GM18861 (cell line): ENCODE data around the gene MBD3L3.
"Not testable (repeated sequence)": the region's sequence is repeated elsewhere in the genome, so short reads cannot be mapped to it uniquely, and the experiment has no call there.

Source experiments
- ATAC-seq: cut with Tn5 transposase; IDR thresholded peaks from one replicate; pipeline ENCODE4 v1.9.1; 2021; ENCODE audit not compliant: unreplicated experiment

Gene MBD3L3

DNA sequence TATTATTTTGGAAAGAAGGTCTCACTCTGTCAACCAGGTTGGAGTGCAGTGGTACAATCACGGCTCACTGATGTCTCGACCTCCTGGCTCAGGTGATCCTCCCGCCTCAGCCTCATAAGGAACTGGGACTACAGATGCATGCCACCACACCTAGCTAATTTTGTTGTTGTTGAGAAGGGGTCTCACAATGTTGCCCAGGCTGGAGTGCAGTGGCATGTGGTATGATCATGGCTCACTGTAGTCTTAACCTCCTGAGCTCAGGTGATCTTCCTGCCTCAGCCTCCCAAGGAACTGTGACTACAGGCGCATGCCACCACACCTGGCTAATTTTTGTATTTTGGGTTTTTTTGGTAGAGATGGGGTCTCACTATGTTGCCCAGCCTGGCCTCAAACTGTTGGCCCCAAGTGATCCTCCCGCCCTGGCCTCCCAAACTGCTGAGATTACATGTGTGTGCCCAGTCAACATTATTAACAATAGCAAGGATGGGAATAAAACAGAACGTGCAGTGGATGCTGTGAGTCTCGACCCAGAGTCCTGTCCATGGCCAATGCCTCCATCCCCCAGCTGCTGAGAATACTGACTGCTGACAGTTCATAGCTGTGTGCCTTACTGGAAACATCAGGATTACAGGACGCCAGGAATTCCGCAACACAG is 5.4 kb upstream of the MBD3L3 start:
- ATAC-seq = no peak

DNA sequence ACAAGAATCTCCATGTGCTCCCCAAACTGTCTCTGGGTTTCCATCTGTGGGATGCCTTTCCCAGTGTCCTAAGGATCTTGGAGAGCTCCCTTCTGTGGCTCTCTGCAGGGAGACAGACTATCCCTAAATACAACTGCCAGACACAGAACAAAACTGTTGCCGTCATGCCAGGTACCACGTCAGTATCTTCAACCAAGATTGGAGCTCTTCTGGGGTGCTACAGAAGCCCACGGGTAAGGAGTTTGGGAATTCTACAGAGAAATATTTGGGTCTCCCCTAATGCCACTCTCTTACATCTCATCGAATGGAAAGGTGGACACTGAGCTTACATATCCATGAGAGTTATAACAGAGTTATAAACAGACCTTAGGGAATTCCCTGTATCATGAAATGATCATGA is 4.9 kb upstream of the MBD3L3 start:
- ATAC-seq = no peak

DNA sequence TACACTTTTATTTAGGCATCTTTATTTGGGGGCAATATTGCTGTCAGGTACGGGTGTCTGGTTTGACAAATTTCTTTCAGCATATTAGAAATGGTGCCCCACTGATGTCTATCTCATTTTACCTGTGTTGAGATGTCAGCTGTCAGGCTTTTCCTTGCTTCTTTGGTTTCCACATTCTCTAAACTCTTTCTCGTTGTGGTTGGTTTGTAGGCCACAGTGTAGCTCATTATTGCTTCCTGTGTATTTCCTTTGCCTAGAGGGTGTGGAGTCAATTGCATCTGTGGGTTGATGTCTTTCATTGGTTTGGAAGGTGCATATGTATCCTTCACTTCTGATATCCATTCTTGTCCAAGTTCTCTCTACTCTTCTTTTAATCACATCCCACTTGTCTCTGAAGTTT is 1.5 kb upstream of the MBD3L3 start:
- not testable (repeated sequence) for ATAC-seq

DNA sequence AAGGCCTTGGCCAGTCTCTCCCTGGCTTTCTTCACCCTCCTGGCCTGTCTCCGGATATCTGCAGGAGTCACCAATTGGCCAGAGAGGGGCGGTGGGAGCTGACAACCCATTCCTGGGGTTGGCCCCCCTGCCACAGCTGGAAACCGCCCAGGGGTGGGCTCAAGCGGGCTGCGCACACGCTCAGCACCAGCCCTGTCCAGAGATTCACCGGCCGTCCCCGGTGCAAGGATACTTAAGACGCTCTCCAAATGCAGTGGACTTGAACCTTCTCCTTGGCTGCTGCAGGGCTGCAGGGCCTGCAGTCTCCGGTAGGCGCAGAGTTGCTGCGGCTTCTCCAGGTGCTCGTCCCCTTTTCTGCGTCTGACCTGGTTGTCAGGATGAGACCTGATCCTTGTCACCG is 2.1 kb downstream of the MBD3L3 start:
- not testable (repeated sequence) for ATAC-seq

DNA sequence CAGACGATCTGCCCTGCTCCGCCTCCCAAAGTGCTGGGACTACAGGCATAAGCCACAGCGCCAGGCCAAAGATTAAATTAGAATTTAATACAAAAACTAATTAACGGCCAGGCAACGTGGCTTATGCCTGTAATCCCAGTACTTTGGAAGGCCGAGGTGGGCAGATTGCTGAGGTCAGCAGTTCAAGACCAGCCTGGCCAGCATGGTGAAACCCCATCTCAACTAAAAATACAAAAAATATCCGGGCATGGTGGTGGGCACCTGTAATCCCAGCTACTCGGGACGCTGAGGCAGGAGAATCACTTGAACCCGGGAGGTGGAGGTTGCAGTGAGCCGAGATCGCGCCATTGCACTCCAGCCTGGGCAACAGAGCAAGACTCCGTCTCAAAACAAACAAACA is 2.8 kb downstream of the MBD3L3 start:
- ATAC-seq = not testable (repeated sequence)

DNA sequence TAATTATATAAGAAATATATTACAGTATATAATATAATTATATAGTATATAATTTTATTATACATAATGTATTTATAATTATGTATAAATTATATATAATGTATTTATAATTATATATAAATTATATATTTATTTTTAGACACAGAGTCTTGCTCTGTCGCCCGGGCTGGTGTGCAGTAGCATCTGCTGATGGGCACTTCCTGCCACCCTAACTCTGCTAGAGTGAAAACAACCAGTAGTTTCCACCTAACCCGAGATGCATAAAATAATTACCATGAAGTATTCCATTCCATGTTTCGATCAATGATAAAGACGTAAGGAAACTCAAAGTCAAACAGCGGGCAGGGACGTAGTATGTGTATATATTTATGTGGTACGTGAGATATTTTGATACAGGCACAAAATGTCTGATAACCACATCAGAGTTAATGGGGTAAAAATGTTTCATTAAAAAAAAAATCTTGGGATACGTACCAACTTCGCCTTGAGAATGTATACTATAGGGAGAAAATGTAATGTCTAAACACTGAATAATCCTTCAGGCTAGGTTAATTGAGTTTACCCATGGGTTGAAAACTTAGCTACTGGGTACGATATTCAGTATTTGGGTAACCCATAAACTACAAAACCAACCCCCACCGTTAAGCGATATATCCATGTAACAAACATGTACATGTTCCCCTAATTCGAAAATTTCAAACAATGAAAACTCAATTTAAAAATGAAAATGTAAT is 3.7 kb downstream of the MBD3L3 start:
- not testable (repeated sequence) for ATAC-seq

DNA sequence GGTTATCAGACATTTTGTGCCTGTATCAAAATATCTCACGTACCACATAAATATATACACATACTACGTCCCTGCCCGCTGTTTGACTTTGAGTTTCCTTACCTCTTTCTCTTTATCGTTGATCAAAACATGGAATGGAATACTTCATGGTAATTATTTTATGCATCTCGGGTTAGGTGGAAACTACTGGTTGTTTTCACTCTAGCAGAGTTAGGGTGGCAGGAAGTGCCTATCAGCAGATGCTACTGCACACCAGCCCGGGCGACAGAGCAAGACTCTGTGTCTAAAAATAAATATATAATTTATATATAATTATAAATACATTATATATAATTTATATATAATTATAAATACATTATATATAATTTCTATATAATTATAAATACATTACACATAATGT is 5.6 kb downstream of the MBD3L3 start:
- ATAC-seq = not testable (repeated sequence)

DNA sequence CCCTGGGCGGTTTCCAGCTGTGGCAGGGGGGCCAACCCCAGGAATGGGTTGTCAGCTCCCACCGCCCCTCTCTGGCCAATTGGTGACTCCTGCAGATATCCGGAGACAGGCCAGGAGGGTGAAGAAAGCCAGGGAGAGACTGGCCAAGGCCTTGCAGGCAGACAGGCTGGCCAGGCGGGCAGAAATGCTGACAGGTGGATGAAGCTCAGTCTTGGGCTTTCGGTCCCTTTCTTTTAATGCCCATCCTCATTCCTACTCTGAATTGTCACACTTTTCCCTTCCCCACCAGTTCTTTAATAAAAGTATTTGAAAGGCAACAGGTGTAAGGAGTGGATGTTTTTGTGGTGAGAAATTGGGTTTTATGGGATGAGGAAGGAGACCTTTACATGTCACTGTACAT is 7.1 kb downstream of the MBD3L3 start:
- not testable (repeated sequence) for ATAC-seq

DNA sequence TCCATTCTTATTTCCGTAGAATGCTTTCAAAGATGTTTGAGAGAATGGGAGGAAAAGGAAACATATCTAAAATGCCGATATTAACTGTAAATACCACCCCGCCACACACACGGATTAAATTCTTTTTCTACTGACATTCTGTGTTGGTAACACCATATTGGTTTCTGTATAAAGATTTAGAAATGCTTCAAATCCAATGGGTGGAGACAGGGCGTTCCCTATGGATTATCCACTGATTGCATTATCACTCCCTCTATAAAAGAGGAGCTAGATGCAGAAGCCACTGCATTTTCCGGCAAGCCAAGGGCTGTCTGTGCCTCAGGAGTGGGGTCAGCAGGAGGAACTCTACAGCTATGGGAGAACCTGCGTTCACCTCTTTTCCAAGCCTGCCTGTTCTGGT is 9.5 kb downstream of the MBD3L3 start, which contains the start of gene MBD3L2:
Gene MBD3L2, plus strand, starts transcription at position 301 of the 400 bp plus-strand sequence. Its CDS starts 53 bp downstream, at position 354.
- not testable (repeated sequence) for ATAC-seq

DNA sequence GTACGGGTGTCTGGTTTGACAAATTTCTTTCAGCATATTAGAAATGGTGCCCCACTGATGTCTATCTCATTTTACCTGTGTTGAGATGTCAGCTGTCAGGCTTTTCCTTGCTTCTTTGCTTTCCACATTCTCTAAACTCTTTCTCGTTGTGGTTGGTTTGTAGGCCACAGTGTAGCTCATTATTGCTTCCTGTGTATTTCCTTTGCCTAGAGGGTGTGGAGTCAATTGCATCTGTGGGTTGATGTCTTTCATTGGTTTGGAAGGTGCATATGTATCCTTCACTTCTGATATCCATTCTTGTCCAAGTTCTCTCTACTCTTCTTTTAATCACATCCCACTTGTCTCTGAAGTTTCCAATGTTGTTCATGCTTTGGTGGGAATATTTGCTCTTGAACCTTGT is 16.9 kb downstream of the MBD3L3 start:
- not testable (repeated sequence) for ATAC-seq

DNA sequence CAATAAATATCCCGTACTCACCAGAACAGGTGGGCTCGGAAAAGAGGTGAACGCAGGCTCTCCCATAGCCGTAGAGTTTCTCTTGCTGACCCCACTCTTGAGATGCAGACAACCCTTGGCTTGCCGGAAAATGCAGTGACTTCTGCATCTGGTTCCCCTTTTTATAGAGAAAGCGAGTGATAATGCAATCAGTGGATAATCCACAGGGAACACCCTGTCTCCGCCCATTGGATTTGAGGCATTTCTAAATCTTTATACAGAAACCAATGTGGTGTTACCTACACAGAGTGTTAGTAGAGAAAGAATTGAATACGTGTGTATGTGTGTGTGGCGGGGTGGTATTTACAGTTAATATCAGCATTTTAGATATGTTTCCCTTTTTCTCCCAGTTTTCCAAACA is 18.4 kb downstream of the MBD3L3 start, which contains the start of gene MBD3L4:
Gene MBD3L4, minus strand, starts transcription at position 101 of the 400 bp plus-strand sequence. Its CDS starts 35 bp downstream, at position 66.
- not testable (repeated sequence) for ATAC-seq

DNA sequence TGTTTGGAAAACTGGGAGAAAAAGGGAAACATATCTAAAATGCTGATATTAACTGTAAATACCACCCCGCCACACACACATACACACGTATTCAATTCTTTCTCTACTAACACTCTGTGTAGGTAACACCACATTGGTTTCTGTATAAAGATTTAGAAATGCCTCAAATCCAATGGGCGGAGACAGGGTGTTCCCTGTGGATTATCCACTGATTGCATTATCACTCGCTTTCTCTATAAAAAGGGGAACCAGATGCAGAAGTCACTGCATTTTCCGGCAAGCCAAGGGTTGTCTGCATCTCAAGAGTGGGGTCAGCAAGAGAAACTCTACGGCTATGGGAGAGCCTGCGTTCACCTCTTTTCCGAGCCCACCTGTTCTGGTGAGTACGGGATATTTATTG is 28.2 kb downstream of the MBD3L3 start, which contains the start of gene MBD3L5:
Gene MBD3L5, plus strand, starts transcription at position 301 of the 400 bp plus-strand sequence. Its CDS starts 34 bp downstream, at position 335.
- not testable (repeated sequence) for ATAC-seq

DNA sequence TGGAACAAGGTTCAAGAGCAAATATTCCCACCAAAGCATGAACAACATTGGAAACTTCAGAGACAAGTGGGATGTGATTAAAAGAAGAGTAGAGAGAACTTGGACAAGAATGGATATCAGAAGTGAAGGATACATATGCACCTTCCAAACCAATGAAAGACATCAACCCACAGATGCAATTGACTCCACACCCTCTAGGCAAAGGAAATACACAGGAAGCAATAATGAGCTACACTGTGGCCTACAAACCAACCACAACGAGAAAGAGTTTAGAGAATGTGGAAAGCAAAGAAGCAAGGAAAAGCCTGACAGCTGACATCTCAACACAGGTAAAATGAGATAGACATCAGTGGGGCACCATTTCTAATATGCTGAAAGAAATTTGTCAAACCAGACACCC is 29.7 kb downstream of the MBD3L3 start:
- ATAC-seq = not testable (repeated sequence)

DNA sequence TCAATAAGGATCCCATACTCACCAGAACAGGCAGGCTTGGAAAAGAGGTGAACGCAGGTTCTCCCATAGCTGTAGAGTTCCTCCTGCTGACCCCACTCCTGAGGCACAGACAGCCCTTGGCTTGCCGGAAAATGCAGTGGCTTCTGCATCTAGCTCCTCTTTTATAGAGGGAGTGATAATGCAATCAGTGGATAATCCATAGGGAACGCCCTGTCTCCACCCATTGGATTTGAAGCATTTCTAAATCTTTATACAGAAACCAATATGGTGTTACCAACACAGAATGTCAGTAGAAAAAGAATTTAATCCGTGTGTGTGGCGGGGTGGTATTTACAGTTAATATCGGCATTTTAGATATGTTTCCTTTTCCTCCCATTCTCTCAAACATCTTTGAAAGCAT is 37.1 kb downstream of the MBD3L3 start, which contains the start of gene MBD3L2B:
Gene MBD3L2B, minus strand, starts transcription at position 101 of the 400 bp plus-strand sequence. Its CDS starts 34 bp downstream, at position 67.
- ATAC-seq = not testable (repeated sequence)

DNA sequence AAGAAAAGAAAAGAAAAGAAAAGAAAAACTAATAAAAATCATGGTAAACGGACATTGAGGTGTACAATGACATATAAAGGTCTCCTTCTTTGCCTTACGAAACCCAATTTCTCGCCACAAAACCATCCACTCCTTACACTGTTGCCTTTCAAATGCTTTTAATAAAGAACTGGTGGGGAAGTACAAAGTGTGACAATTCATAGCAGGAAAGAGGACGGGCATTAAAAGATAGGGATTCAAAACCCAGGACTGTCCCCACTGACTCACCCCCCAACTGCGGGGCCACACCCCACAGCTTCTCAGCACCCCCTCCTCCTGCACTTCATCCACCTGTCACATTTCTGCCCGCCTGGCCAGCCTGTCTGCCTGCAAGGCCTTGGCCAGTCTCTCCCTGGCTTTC is 39.6 kb downstream of the MBD3L3 start:
- no peak for ATAC-seq

DNA sequence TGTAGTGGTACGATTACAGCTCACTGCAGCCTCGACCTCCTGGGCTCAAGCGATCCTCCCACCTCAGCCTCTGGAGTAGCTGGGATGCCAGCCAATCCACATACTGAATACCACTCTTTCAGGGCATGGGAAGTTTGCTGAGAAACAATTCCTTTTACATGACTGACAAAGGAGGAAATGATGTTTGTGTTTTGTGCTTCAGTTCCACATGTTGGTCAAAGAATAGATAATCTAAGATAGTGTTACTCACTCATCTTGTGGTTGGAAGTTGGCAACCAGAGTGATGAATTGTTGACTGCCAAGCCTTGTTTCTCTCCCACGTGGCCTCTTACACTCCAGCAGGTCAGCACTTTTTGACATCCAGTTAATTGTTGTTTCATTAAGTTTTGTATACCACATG is 44.8 kb downstream of the MBD3L3 start:
- no peak for ATAC-seq

DNA sequence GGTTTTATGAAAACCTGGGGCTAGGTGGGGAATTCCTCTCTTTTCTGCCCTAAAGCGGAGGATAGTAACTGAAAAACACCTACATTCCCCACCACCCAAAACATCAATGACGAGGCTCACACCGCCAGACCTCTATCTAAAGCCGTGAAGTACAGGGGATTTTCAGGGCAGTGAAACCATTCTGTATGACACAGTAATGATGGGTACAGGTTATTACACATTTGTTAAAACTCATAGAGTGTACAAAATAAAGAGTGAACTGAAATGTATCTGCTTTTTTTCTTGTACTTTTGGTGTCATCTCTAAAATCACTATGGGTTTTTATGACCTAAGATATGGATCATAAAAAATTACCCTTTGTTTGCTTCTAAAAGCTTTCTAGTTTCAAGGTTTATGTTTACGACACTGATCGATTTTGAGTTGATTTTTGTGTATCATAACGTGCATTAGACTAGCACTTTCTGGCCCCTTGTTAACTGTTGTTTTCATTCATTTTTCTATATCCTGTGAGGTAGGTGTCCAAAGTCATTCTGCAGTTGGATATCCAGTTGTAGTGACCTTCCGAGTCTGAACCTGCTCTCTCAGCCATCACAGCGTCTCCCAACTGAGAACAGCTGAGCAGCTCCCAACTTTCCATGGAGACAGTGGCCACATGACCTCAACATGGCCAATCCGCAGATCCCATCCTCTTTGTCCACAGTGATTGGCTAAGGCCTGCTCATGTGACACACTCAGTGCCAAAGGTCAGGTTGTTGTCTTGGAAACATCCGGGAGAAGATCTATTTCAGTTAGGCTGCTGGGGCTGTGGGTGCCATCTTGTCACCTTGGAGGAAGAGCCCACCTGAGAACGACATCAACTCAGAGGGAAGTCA is 47.5 kb downstream of the MBD3L3 start:
- no peak for ATAC-seq

DNA sequence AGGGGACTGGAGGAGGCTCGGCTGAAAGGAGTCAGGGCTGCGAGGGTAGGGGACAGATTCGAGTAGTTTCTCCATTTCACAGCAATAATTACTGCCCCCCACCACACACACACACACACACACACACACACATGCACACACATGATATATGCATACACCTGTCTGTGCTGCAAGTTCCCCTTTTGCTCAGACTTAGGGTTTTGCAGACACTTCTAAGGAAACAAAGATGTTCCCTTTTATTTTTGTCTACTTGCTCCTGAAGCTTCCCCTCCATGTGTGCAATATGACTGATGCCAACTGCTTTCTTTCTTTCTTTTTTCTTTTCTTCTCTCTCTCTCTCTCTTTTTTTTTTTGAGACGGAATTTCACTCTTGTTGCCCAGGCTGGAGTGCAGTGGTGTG is 50.6 kb downstream of the MBD3L3 start:
- no peak for ATAC-seq
